Vagina (tissue), 2 donors: ENCODE data around the gene IKZF3.

Experiments
- CTCF ChIP-seq, 3 experiments: fragments of 450-650 bp in 2 of 3; fragments of 200-600 bp in 1 of 3; sonication (generic) in 1 of 3; IDR thresholded peaks; one replicate each; pipeline ENCODE4 v1.5.1; 2017 to 2019; ENCODE audit warnings: antibody characterized with exemption in 3 of 3, mild to moderate bottlenecking in 2 of 3, moderate library complexity in 2 of 3
- POLR2A ChIP-seq, 2 donors: fragments of 450-650 bp; IDR thresholded peaks; one replicate each; pipeline ENCODE4 v1.6.1; 2017; ENCODE audit warnings: antibody characterized with exemption in 2 of 2, mild to moderate bottlenecking in 2 of 2, moderate library complexity in 2 of 2
- POLR2AphosphoS5 ChIP-seq, 2 donors: sonication (generic); formaldehyde crosslinking; IDR thresholded peaks; one replicate each; pipeline ENCODE4 v1.9.0; 2017; ENCODE audit warnings: antibody characterized with exemption in 2 of 2, mild to moderate bottlenecking in 2 of 2, low read depth in 1 of 2; ENCODE audit not compliant: insufficient read depth in 1 of 2

GRCh38 chr17:39863918-39864746 is at the start of gene IKZF3:
- TF ChIP-seq CTCF (IDR thresholded peaks at IDR 0.05), result no peak
- TF ChIP-seq POLR2AphosphoS5 (IDR thresholded peaks at IDR 0.05; ENCODE audit: insufficient read depth in 1 of 2, low read depth in 1 of 2), result peak in 1 of 2 donors; percentile 35
- TF ChIP-seq POLR2A (IDR thresholded peaks at IDR 0.05), result no peak
